NCI-H510A treated with DMSO at 0.1 percent for 48 hours (cell line): Measurements from ENCODE around the gene FBXL14.
A peak's percentile ranks its signal among the peaks of the same experiment; 100 is the strongest.

Experiments
- DNase-seq: peaks from one replicate; lab custom pipeline; 2025; lab: John Stamatoyannopoulos, UW

FBXL14 gene

DNA sequence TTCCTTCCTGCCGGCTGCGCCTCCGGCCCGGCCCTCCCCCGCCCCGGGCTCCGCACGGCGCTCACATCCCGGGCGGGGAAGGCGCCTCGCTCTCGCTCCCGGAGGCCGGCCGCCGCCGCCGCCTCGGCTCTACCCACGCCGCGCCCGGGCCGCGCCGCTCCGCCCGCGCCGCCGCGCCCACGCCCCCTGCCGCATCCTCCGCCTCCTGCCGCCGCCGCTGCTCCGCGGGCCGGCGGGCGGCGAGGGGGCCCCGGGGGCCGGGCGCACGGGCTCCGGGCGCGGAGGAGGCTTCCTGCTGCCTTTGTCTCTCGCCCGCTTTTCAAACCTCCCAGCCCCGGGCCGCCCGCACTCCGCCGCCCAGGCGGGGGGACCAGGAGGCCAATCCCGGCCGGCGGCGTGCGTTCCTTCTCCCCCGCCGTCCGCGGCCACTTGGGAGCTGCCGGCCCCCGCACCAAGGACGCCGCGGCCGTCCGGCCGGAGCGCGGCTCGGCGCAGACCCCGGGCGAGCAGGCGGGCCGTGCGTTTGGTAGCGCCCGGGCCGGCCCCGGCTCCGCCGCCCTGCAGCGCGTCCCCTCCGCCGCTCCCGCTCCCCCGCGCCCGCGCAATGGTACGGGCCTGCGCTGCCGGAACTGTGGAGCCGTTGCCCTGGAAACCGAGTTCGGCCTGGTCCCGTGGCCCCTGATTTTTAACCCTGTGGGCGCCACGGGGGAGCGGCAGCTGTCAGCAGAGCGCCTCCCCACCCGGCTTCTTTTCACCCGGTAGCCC, at the start of gene FBXL14:
Gene FBXL14 (minus strand): TSS at position 321 of the 765 bp plus-strand sequence. CDS start 515 bp downstream, outside the sequence.
- DNase-seq: peak; percentile 80

DNA sequence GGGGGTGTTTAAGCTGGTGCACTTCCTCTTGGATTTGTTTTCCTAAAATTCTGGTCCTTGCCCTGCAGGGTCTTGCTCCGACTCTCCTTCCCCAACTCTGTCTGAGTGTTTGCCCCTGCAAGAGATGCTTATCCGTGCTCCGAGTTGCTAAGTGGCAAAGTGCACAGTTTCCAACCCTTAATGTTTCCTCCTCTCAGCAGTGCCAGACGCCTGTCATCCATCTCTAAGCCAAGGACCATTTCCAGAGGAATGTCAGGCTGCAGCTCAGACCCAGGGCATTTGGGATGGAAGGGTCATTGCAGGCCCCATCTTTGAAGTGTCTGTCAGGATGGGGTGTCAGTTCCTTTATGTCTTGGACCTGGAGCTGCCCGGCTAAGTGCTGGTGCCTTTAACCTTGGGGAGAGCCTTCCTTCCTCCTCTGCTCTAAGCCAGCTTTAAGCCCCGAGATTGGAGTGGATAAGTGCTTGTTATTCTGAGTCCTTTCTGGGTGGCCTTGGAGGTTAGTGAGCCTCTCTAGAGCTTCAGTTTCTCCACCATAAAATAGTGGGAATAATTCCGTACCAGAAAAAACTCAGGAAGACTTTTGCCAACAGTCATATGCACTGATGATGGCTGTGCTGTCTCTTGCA, 49.6 kb upstream of the FBXL14 start:
- no peak for DNase-seq

DNA sequence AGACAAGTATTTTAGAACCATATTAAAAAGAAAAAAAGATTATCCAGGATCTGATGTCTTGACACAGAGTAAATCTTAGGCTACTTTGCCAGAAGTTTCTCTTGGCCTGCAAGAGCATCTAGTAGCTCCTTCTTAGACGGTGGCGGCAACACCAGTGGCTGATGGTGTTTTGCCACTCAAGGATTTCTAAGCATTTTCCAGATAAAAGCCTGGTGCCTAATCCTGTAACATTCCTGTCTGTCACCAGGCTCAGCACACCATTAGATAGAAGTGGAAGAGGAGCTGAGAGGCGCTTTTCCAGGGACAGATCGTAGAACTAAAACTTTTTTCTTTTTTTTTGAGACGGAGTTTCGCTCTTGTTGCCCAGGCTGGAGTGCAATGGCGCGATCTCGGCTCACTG, 48.7 kb upstream of the FBXL14 start:
- DNase-seq: no peak

- no peak for DNase-seq
These were observed 48.1 kb upstream of the FBXL14 start for GRCh38 chr12:1642513-1642912.

DNA sequence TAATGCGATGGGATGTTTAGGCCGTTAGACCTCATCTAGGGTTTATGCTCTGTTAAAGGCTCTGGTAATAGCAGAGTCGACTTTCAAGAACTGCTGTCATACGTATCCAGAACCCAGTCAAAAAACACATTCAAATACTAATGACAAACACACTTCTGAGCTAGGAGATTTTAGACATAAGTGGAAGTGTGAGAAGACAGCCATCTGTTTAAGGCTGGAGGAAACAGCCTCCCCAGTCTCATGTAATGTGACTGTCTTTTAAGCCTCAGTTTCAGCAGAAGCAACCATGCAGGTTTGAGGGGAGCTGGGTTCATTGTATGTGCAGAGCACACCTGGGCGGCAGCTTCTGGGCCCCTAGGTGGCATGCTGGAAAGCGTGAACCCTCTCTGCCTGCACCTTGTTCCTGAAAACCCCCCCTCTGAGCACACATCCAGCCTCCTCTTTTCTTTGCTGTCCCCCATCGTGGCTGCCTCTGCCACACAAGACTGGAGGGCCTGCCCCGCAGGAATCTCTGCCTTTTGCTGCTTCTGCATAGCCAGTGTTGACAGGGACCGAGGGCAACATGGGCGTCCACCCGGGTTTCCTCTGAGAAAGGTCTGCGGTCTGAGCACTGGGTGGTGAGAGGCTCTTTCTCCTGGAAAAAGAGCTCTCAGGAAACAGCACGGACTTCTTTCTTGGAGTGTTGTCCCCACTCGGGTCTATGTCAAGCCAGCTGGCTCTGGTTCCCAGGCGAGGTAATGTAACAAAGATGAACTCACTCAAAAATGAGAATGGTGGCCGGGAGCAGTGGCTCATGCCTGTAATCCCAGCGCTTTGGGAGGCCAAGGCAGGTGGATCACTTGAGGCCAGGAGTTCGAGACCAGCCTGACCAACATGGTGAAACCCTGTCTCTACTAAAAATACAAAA, 46.2 kb upstream of the FBXL14 start:
- DNase-seq: no peak

DNA sequence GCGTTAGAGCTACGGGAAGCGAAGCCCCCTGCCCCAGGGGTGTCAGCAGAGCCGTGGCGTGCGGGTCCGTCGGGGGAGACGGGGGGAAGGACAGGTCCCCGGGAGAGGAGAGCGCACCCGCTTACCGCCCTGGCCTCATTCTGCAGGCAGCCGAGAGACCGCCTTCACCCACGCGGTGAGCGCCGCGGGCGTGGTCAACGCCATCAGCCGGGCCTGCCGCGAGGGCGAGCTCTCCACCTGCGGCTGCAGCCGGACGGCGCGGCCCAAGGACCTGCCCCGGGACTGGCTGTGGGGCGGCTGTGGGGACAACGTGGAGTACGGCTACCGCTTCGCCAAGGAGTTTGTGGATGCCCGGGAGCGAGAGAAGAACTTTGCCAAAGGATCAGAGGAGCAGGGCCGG, 45.2 kb upstream of the FBXL14 start:
- no peak for DNase-seq

DNA sequence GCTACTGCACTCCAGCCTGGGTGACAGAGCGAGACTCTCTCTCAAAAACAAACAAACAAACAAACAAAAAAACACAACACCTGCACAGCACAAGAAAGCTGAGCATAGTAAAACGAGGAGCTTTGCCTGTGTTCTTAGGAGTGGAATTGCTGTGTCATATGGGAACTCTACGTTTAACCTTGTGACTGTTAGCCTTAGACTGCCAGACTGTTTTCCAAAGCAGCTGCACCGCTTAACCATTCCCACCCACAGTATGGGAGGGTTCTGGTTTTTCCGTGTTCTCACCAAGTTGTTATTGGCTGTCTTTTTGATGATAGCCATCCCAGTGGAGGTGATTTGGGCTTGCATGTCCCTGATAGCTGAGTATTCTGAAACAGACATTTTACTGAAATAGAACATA, 43.8 kb upstream of the FBXL14 start:
- DNase-seq: no peak

DNA sequence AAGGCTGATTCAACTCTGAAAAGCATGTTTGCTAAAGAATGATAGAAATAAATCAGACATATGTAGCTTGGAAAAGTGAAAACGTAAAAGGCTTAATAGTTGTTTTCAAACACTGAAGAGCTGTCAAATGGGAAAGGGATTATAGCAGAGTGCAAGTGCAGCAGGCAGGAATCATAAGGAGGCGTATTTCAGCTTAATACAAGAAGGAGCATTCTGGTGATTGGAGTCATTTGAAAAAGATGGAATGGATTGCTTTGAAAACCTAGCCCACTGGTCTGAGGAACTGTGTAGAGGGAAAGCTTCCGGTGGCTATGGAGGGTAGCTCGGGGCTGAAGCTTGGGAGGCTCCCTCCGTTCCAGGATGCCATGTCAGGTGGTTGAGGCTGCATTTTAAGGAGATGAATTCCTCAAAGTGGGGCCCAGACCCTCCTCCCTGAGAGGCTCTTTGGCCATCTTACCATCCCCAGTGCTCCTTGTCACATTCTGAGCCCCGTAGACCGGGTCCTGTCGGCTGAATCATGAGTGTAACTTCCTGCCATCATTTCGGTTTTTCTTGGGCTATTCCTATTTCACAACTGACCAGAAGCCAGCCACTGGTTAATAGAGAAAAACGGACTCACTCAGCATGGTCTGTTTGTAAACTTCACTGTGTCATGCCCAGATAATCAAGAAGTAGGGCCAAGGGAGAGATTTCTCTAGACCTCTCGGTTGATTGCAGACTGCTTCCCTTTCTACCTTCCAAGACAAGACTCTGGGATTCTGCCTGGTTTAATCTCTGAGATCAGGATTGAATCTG, 41.1 kb upstream of the FBXL14 start:
- DNase-seq: no peak

DNA sequence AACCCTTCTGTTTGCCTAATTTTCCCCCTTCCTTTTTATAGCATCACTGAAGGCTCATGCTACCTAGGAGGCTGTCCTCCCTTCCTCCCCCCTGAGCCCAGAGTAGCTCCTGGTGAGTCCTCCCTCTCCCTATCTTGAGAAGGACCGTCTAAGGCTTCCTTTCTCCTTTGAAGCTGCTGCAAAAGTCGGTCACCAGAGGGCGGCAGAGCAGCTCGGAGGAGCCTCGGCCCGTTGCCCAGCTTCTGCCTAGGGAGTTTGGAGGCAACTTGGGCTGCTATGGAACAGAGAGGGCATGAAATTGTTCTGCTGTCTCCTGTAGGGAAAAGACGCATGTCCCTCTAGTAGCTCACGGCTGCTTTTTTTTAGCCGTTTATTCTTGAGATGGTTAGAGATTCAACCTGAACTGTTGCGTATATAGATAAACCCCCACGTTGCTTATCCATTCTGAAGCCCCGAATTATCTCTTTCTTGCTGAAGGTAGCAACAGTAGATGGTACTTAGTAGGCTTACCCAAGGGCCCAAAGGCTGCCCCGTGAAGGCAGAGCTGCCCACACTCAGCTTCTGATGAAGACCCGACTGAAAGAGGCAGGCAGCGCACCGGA, 40.3 kb upstream of the FBXL14 start:
- peak; percentile 56 for DNase-seq

DNA sequence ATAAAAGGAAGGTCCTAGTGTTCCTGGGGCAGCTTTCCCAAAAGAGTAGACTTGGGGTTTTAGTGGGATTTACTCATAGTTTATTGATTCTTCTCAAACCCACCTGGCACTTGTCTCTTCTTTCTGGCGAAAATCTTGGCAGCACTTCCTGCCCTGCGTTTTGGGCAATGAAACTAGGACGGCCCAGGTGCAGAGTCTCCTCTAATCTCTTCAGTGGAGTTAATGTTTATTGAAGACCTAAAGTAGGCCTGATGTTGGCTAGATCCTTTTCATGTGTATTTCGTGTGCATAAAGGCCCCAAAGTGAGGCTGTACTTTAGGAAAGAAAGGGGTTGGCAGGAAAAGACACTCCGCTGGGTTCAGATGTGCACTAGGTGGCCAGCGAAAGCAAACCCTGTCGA, 39.8 kb upstream of the FBXL14 start:
- no peak for DNase-seq

DNA sequence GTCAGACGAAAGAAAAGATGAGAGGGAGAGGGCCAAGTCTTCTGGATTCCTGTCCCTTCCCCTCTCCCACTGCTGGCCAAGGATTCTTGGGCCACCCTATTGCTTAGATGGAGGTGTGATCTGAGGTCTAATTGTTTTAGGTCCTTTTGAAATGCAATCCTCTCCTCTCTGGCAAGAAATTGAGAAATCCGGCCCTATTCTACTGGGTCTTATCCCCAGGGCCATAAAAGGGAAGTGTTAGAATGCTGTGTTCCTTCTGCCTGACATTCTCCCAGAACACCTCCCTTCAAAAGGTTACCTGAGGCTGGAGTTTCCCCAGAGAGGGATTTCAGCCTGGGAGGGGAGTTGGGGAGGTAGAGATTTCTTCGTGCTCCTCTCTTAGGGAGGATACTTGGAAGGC, 39.1 kb upstream of the FBXL14 start:
- no peak for DNase-seq

- DNase-seq: no peak
These were observed 38.3 kb upstream of the FBXL14 start for GRCh38 chr12:1632702-1633101.

GRCh38 chr12:1630827-1631591, 36.6 kb upstream of the FBXL14 start:
- no peak for DNase-seq

- peak; percentile 51 for DNase-seq
These were observed 35.9 kb upstream of the FBXL14 start for GRCh38 chr12:1630133-1630826.

- no peak for DNase-seq
These were observed 35.2 kb upstream of the FBXL14 start for GRCh38 chr12:1629338-1630132.

DNA sequence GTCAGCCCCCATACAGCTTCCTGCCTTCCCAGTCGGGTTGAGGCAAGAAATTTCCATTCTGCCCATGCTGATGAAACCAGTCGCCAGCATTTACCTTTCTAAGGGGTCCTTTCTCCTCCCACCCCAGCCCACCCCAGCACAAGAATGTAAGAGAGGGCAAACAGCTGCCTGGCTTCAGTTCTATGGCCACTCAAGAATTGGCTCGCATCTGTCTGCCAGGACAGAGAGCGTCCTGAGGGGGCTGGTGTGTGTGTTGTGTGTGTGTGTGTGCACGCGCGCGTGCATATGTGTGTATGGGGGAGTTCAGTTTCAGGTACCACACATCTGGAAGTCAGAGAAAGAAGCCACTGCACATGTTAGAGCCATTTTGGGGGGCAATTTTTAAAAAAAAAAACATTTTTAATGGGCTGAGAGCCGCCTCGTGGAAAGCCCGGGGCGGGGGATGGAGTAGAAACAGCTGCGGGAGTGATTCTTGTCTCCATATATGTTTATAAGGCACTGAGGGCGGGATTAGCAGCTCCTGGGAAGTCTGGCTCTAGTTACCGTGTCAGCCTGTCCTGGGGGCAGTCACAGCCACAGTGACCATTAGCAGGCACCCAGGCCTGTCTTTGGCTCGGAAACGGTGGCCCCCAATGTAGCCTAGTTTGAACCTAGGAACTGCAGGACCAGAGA, 34.4 kb upstream of the FBXL14 start, which contains the start of gene WNT5B:
Gene WNT5B (plus strand): TSS at position 566 of the 672 bp plus-strand sequence. CDS start 2,124 bp downstream, outside the sequence.
- DNase-seq: no peak

DNA sequence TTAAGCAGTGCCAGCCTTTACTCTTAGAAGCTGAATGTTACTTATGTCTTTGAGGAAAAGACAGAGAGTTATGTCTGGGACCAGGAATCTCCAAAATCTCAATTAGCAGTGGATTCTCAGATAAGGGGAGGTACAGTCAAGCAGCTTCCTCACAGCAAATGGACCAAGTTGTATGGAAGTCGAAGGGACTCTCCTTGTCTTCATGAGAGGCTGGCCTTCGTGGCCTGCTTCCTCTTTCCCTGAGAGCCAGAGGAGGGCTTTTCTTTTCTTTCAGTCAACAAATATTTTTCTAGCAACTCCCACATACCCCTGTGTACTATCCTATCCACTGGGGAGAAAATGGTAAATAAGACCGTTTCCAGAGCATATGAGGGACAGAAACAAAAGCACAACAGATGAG, 28.0 kb upstream of the FBXL14 start:
- no peak for DNase-seq

GRCh38 chr12:1620092-1620491, 25.7 kb upstream of the FBXL14 start:
- no peak for DNase-seq
